Upper lobe of left lung (tissue), 4 donors: ENCODE results near the gene ANKMY1.

ENCODE experiments used
- CTCF ChIP-seq, 6 experiments: fragments of 450-650 bp in 4 of 6; fragments of 200-600 bp in 2 of 6; sonication (generic) in 2 of 6; IDR thresholded peaks; one replicate each; pipeline ENCODE4 v1.5.1; 2016 to 2019; ENCODE audit warnings: antibody characterized with exemption in 6 of 6
- EP300 ChIP-seq, 4 donors: sonication (generic); formaldehyde crosslinking; IDR thresholded peaks; one replicate each; pipeline ENCODE4 v1.5.1; 2017; ENCODE audit warnings: antibody characterized with exemption in 4 of 4, control low read depth in 2 of 4
- POLR2A ChIP-seq, 4 donors: fragments of 450-650 bp; IDR thresholded peaks; one replicate each; pipeline ENCODE4 v1.5.1; 2016 to 2017; ENCODE audit warnings: antibody characterized with exemption in 4 of 4, mild to moderate bottlenecking in 2 of 4
- POLR2AphosphoS5 ChIP-seq, 2 donors: sonication (generic); formaldehyde crosslinking; IDR thresholded peaks; one replicate each; pipeline ENCODE4 v1.5.1; 2017; ENCODE audit warnings: antibody characterized with exemption in 2 of 2

DNA sequence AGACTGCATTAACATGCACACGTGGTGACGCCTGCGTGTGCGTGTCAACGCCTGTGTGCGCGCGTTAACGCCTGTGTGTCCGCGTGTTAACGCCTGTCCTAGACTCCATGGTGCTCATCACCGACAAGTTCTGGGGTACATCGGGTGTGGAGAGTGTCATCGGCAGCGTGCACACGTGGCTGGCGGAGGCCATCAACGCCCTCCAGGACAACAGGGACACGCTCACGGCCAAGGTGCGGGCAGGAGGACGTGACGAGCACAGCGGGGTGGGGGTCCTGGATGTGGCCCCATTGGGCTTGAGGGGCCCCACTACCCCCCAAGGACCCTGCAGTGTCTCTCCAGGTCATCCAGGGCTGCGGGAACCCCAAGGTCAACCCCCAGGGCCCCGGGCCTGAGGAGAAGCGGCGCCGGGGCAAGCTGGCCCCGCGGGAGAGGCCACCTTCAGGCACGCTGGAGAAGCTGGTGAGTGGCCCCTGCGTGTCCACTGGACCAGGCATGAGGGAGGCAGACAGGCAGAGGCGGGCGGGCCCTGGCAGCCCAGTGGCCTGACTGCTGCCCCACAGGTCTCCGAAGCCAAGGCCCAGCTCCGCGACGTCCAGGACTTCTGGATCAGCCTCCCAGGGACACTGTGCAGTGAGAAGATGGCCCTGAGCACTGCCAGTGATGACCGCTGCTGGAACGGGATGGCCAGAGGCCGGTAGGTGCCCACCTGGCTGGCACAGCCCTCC lies 93.1 kb downstream of the ANKMY1 start:
- TF ChIP-seq CTCF (IDR thresholded peaks at IDR 0.05) (no peak), POLR2A (IDR thresholded peaks at IDR 0.05) (no peak), EP300 (IDR thresholded peaks at IDR 0.05) (no peak), POLR2AphosphoS5 (IDR thresholded peaks at IDR 0.05) (no peak)
